Adrenal gland (tissue), 12 donors: Measurements from ENCODE around the gene LAMB2. TPM values are rescaled to one million over a fixed set of nuclear protein-coding genes. Genes with fewer than 3 reads are reported as not detected.

Experiments used
- DNase-seq, 7 donors: peaks; one replicate each; pipeline ENCODE4 v3.0.0-alpha.2; 2019 to 2020
- H3K27ac ChIP-seq, 5 donors: fragments of 200-600 bp; sonication (generic) in 4 of 5; 1 replicate in 3 of 5; 2 replicates in 2 of 5; pipeline versions ENCODE4 v1.5.1 to v1.8.0; 2016 to 2020; ENCODE audit warnings: mild to moderate bottlenecking in 1 of 5
- H3K27me3 ChIP-seq: fragments of 200-600 bp; 2 replicates; pipeline ENCODE4 v1.8.0; 2021
- H3K36me3 ChIP-seq, 2 donors: fragments of 200-600 bp; replicated peaks in 1 of 2; 1 replicate in 1 of 2; 2 replicates in 1 of 2; pipeline versions ENCODE4 v1.5.1 to v1.8.0; 2018 to 2022
- H3K4me1 ChIP-seq, 2 donors: fragments of 200-600 bp; replicated peaks in 1 of 2; 1 replicate in 1 of 2; 2 replicates in 1 of 2; pipeline versions ENCODE4 v1.5.1 to v1.8.0; 2018 to 2021
- H3K4me3 ChIP-seq, 4 donors: fragments of 200-600 bp; sonication (generic) in 3 of 4; one replicate each; pipeline ENCODE4 v1.5.1; 2016 to 2018
- H3K9me3 ChIP-seq, 3 donors: fragments of 200-600 bp; sonication (generic) in 1 of 3; replicated peaks in 1 of 3; 1 replicate in 2 of 3; 2 replicates in 1 of 3; pipeline versions ENCODE4 v1.5.1 to v1.8.0; 2016 to 2021
- CTCF ChIP-seq, 6 experiments: fragments of 450-650 bp in 4 of 6; fragments of 200-600 bp in 2 of 6; sonication (generic) in 1 of 6; IDR thresholded peaks; 1 replicate in 5 of 6; 2 replicates in 1 of 6; pipeline versions ENCODE4 v1.5.1 to v1.8.0; 2016 to 2021; ENCODE audit warnings: antibody characterized with exemption in 6 of 6, mild to moderate bottlenecking in 2 of 6, moderate library complexity in 1 of 6
- POLR2A ChIP-seq, 2 donors: fragments of 450-650 bp; IDR thresholded peaks; one replicate each; pipeline ENCODE4 v1.6.1; 2017; ENCODE audit warnings: antibody characterized with exemption in 2 of 2, mild to moderate bottlenecking in 2 of 2, moderate library complexity in 1 of 2
- WGBS, 4 donors: extraction: QIAGEN DNeasy Blood & Tissue Kit in 2 of 4; methylation state at CpG; one replicate each; pipeline versions ENCODE4 v1.1.5 to v1.1.7; 2013 to 2017; 5-methylcytosine and 5-hydroxymethylcytosine counted together
- intact Hi-C, 2 donors: fragments of 100-400 bp; cut with DNase I; formaldehyde crosslinking; loops; one replicate each; pipeline versions ENCODE4 v1.14.1 to v1.15.0; 2022 to 2023
- polyA plus RNA-seq, 3 donors: library from polyadenylated mRNA; stranded (reverse); fragments of 200-250 nt in 2 of 3; fragments of 350-450 nt in 1 of 3; fragmentation: Illumina TruSeq in 1 of 3; extraction: RNeasy Lipid Tissue Mini Kit (QIAGEN cat#74804) in 1 of 3; gene quantifications; one replicate each; pipeline ENCODE4 v1.2.3, GENCODE V29; 2013 to 2014
- total RNA-seq, 9 donors: library from RNA; depleted of rRNA in 4 of 9; stranded (reverse); fragments of >200 nt in 4 of 9; fragments of 120-200 nt in 1 of 9; fragmentation: NEBNext Ultra II Directional in 1 of 9; extraction: Animal tissue kit (Norgen Biotek cat#: 25700) in 1 of 9; gene quantifications; one replicate each; pipeline versions ENCODE4 v1.1.0 to v1.2.4, GENCODE V29; 2013 to 2023
- donor health status: healthy with polysubstance abuse.
- donor health status: Bipolar disorder and iron deficiency.
- donor health status: DM: yes; HTN: yes; CAD: no.
- donor health status: DM: no; HTN: no; CAD: no.
- donor health status: DM: no; HTN: no; CAD: no.
- donor health status: DM: yes; HTN: yes; CAD: no.

The LAMB2 gene
- total and polyA plus RNA-seq, 12 donors, result 275 to 1,805 (median 859) TPM

GRCh38 chr3:49111347-49111746 is 21.5 kb downstream of the LAMB2 start:
- H3K36me3 ChIP-seq, result peaks cover 0 to 92% of the 10 kb centered on the region in 2 donors
- intact Hi-C loops, result no loop called here
- no peaks in the 10 kb centered on the region for H3K4me1 ChIP-seq

GRCh38 chr3:49110780-49111179 is 22.1 kb downstream of the LAMB2 start:
- Histone ChIP-seq H3K4me3 (no peak overlapping the region), H3K27ac (no peak overlapping the region), H3K4me1 (peaks cover 0 to 1% of the 10 kb centered on the region in 2 donors), H3K36me3 (peaks cover 0 to 87% of the 10 kb centered on the region in 2 donors), H3K9me3 (no peaks in the 10 kb centered on the region), H3K27me3 (no peaks in the 10 kb centered on the region)
- intact Hi-C loops, result no loop called here
- 17 to 89% (median 87%) methylated on average over 1 to 13 of the region's 13 CpGs for WGBS, 4 donors
- no peak for DNase-seq
- TF ChIP-seq CTCF (IDR thresholded peaks at IDR 0.05) (no peak), POLR2A (IDR thresholded peaks at IDR 0.05) (no peak)

More at GRCh38 chr3:49111347-49111746, 21.5 kb downstream of the LAMB2 start:
- Histone ChIP-seq H3K27ac (no peak overlapping the region), H3K9me3 (no peaks in the 10 kb centered on the region), H3K27me3 (no peaks in the 10 kb centered on the region), H3K4me3 (no peak overlapping the region)
- TF ChIP-seq POLR2A (IDR thresholded peaks at IDR 0.05) (no peak), CTCF (IDR thresholded peaks at IDR 0.05) (no peak)
- WGBS, 4 donors, result 20 to 73% (median 70%) methylated on average over 1 to 6 of the region's 6 CpGs
- no peak for DNase-seq

DNA sequence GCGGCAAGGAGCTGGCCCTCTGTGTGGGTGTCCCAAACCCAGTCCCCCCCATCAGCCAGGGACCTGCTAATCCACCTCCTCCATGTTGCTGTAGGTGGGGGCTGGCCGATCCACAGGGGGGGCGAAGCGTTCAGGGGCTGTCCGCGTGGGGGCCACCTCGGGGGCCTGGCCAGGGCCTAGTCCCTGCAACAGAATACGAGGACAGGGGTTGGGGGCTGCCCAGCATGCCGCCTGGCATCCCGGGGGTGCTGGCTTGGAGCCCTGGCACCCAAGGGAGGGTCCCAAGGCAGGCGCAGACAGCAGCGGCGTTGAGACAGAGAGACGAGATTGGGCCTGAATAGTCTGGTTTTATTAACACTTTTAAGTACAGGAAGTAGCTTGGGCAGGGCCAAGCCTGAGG is 24.5 kb downstream of the LAMB2 start:
- WGBS, 4 donors, result 77 to 85% (median 81%) methylated on average over 6 to 14 of the region's 14 CpGs
- Histone ChIP-seq H3K27ac (no peak overlapping the region), H3K9me3 (no peaks in the 10 kb centered on the region), H3K4me3 (no peak overlapping the region), H3K4me1 (peaks cover 17 to 18% of the 10 kb centered on the region in 2 donors), H3K27me3 (no peaks in the 10 kb centered on the region), H3K36me3 (peaks cover 0 to 62% of the 10 kb centered on the region in 2 donors)
- intact Hi-C loops, result no loop called here
- no peak for DNase-seq
- no peak for TF ChIP-seq CTCF (IDR thresholded peaks at IDR 0.05)
- no peak for TF ChIP-seq POLR2A (IDR thresholded peaks at IDR 0.05)

DNA sequence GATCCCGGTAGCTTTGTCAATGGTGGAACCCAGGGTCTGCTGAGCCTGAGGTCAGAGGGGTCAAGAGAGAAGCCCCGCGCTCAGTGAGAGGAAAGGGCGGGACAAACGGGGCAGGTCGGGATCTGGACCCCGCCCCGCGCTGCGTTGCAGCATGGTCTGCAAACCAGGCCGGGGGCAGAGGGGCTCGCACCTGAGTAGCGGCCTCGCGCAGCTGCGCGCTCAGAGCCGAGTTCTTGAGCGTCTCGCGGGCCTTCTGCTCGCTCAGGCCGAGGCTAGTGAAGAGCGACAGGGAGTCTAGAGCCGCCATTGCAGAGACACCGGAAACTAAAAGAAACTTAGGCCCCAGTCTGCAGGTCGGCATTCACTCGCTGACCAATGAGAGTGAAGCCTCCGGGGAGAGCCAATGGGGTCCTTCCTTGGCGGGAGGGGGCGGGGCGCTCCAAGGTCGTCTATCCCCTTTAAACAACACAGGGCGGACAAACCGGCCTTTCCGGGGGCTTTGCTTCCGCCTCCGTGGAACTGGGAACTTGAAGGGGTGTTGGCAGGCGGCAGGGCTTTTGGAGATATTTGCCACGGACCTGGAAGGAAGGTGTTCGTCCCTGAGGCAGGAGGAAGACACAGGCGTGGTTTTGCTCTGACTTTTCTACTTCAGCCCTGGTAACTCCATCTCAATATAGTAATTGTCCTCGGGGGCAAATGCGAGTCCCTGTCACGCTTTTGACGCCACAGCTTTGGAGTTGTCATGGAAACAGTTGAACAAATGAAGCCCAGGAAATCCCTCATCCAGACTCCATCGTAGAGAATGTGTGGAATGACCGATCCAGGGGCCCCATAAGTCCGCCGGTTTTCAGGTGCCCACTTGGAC is 28.2 kb downstream of the LAMB2 start, which contains the start of gene QARS1:
Gene QARS1 (minus strand): TSS at position 331 of the 865 bp plus-strand sequence. CDS start 24 bp downstream, at position 307.
- no peak for TF ChIP-seq CTCF (IDR thresholded peaks at IDR 0.05)
- peak; percentile 16 to 77 for TF ChIP-seq POLR2A (IDR thresholded peaks at IDR 0.05)
- H3K27ac ChIP-seq, result peak within 1 kb of the TSS; percentile 39 to 86 (median 66)
- peaks cover 18 to 21% of the 10 kb centered on the region in 2 donors for H3K4me1 ChIP-seq
- H3K9me3 ChIP-seq, result no peaks in the 10 kb centered on the region
- intact Hi-C loops, result no loop called here
- no peaks in the 10 kb centered on the region for H3K27me3 ChIP-seq
- WGBS, 4 donors, result 2 to 11% (median 4%) methylated on average over 11 to 50 of the region's 50 CpGs
- H3K36me3 ChIP-seq, result peaks cover 0 to 59% of the 10 kb centered on the region in 2 donors
- H3K4me3 ChIP-seq, result peak within 1 kb of the TSS; percentile 17 to 89 (median 72)
- DNase-seq, result peak; percentile 91 to 97 (median 94)
